ENCODE results near the gene LUZP2.

- peak; percentile 47 for TF ChIP-seq CTCF (conservative IDR thresholded peaks at IDR 0.05)
- TF ChIP-seq ZFX (IDR thresholded peaks at IDR 0.05) = no peak
These were observed at the start of gene LUZP2 for GRCh38 chr11:24496736-24497725.
